HepG2 (cell line): ENCODE data around the gene RASGRP4. TPM values are rescaled to one million over a fixed set of nuclear protein-coding genes. Genes with fewer than 3 reads are reported as not detected.

Experiments used
- ATAC-seq: fragments of 200-7000 bp; cut with Tn5 transposase; 3 replicates; pipeline ENCODE4 v1.9.1; 2020; ENCODE audit warnings: mild to moderate bottlenecking, moderate library complexity
- BruUV-seq: library from RNA; stranded (reverse); fragments of 400-500 nt; replicated peaks from 2 replicates; lab custom pipeline; 2021; lab: Mats Ljungman, UMichigan
- CTCF ChIA-PET: fragments of 300-600 bp; formaldehyde crosslinking; extraction: SDS; loops from one replicate; lab custom pipeline; 2021; ENCODE audit warnings: low total read pairs, inconsistent platforms, low intra/inter-chr PET ratio; lab: Yijun Ruan, JAX
- POLR2A ChIA-PET: fragments of 350-600 bp; sonication (Branson Sonifier 250); formaldehyde crosslinking; loops from one replicate; lab custom pipeline; 2020; ENCODE audit warnings: antibody characterized with exemption, inconsistent platforms; lab: Yijun Ruan, JAX
- DNase-seq: peaks from one replicate; pipeline ENCODE4 v3.0.0-alpha.2; 2015; ENCODE audit warnings: low spot score
- FAIRE-seq: peaks from 3 replicates; lab custom pipeline; 2011; peaks lifted over from hg19 to GRCh38; lab: Jason Lieb, UNC
- H2AFZ ChIP-seq: one replicate; pipeline ENCODE4 v1.6.1; 2011; ENCODE audit warnings: low read length, inconsistent platforms
- H3K27ac ChIP-seq: fragments of 300-600 bp; 3 replicates; pipeline ENCODE4 v1.8.0; 2011; ENCODE audit warnings: mixed run types, mild to moderate bottlenecking, mixed read lengths, low read length, inconsistent platforms; ENCODE audit not compliant: insufficient read depth; ENCODE audit errors: extremely low read length
- H3K27me3 ChIP-seq, 2 experiments: fragments of 200-600 bp in 1 of 2; 2 replicates in 1 of 2; 3 replicates in 1 of 2; pipeline versions ENCODE4 v1.6.0 to v1.8.0; 2011; ENCODE audit warnings: low read length in 2 of 2, mild to moderate bottlenecking in 2 of 2, moderate library complexity in 2 of 2, inconsistent platforms in 1 of 2; ENCODE audit not compliant: insufficient read depth in 2 of 2, control insufficient read depth in 1 of 2
- H3K36me3 ChIP-seq, 2 experiments: fragments of 200-600 bp in 1 of 2; replicated peaks in 1 of 2; 2 replicates in 1 of 2; 3 replicates in 1 of 2; pipeline versions ENCODE4 v1.5.1 to v1.8.0; 2011; ENCODE audit warnings: low read length in 2 of 2, inconsistent platforms in 1 of 2; ENCODE audit not compliant: insufficient read depth in 2 of 2, control insufficient read depth in 1 of 2
- H3K4me1 ChIP-seq: 2 replicates; pipeline ENCODE4 v1.5.1; 2012; ENCODE audit warnings: low read length, inconsistent platforms; ENCODE audit not compliant: insufficient read depth
- H3K4me2 ChIP-seq: 2 replicates; pipeline ENCODE4 v1.6.0; 2011; ENCODE audit warnings: low read depth, low read length, inconsistent platforms
- H3K4me3 ChIP-seq, 3 experiments: fragments of 200-600 bp in 1 of 3; sonication (generic), shearing (Covaris generic) in 1 of 3; replicated peaks in 1 of 3; 2 replicates each; pipeline ENCODE4 v1.5.1; 2011 to 2016; ENCODE audit warnings: low read length in 3 of 3, inconsistent platforms in 2 of 3, low read depth in 2 of 3, mild to moderate bottlenecking in 2 of 3, control low read depth in 1 of 3, mixed read lengths in 1 of 3; ENCODE audit not compliant: insufficient read depth in 1 of 3
- H3K79me2 ChIP-seq: one replicate; pipeline ENCODE4 v1.6.1; 2011; ENCODE audit warnings: low read length, inconsistent platforms; ENCODE audit not compliant: insufficient read depth
- H3K9ac ChIP-seq: 2 replicates; pipeline ENCODE4 v1.6.0; 2011; ENCODE audit warnings: mild to moderate bottlenecking, low read depth, low read length, inconsistent platforms; ENCODE audit not compliant: insufficient read depth
- H3K9me3 ChIP-seq: 2 replicates; pipeline ENCODE4 v1.5.1; 2012; ENCODE audit warnings: mild to moderate bottlenecking, low read length
- H4K20me1 ChIP-seq: 2 replicates; pipeline ENCODE4 v1.6.0; 2011; ENCODE audit warnings: inconsistent platforms, mild to moderate bottlenecking, low read length, moderate library complexity; ENCODE audit not compliant: insufficient read depth
- CENPBD1 ChIP-seq: sonication (generic); formaldehyde crosslinking; IDR thresholded peaks from 2 replicates; pipeline ENCODE4 v1.8.0; 2022; ENCODE audit warnings: missing genetic modification reagents, low read depth, mild to moderate bottlenecking, borderline replicate concordance
- DDIT3 ChIP-seq: sonication (generic); formaldehyde crosslinking; IDR thresholded peaks from 2 replicates; pipeline ENCODE4 v1.4.0; 2020; ENCODE audit warnings: mild to moderate bottlenecking, missing genetic modification reagents
- RBFOX2 ChIP-seq: fragments of 200-400 bp; formaldehyde crosslinking; IDR thresholded peaks from 2 replicates; pipeline ENCODE4 v1.6.1; 2017; ENCODE audit warnings: low read depth, mild to moderate bottlenecking, low read length
- ZHX2 ChIP-seq, 2 experiments: sonication (generic) in 1 of 2; formaldehyde crosslinking in 1 of 2; IDR thresholded peaks; 2 replicates each; pipeline versions ENCODE4 v1.6.1 to v1.9.0; 2014 to 2022; ENCODE audit warnings: antibody characterized with exemption in 1 of 2, borderline replicate concordance in 1 of 2, inconsistent platforms in 1 of 2, low read depth in 1 of 2, missing genetic modification reagents in 1 of 2
- ZNF143 ChIP-seq: sonication (generic); formaldehyde crosslinking; IDR thresholded peaks from 2 replicates; pipeline ENCODE4 v1.4.0; 2020; ENCODE audit warnings: missing genetic modification reagents
- ZNF256 ChIP-seq: sonication (generic); formaldehyde crosslinking; conservative IDR thresholded peaks from 2 replicates; pipeline ENCODE4 v1.4.0; 2020; ENCODE audit warnings: missing genetic modification reagents
- ZNF281 ChIP-seq: sonication (generic); formaldehyde crosslinking; IDR thresholded peaks from 2 replicates; pipeline ENCODE4 v1.4.0; 2020; ENCODE audit warnings: missing genetic modification reagents, borderline replicate concordance
- ZNF333 ChIP-seq: sonication (generic); formaldehyde crosslinking; IDR thresholded peaks from 2 replicates; pipeline ENCODE4 v1.4.0; 2020; ENCODE audit warnings: mild to moderate bottlenecking, missing genetic modification reagents, borderline replicate concordance
- ZNF460 ChIP-seq: sonication (generic); formaldehyde crosslinking; IDR thresholded peaks from 2 replicates; pipeline ENCODE4 v1.5.1; 2020; ENCODE audit warnings: missing genetic modification reagents, mild to moderate bottlenecking, borderline replicate concordance
- ZNF552 ChIP-seq: sonication (generic); formaldehyde crosslinking; IDR thresholded peaks from 2 replicates; pipeline ENCODE4 v1.9.0; 2022; ENCODE audit warnings: missing genetic modification reagents, mild to moderate bottlenecking, borderline replicate concordance
- ZNF709 ChIP-seq: sonication (generic); formaldehyde crosslinking; IDR thresholded peaks from 2 replicates; pipeline ENCODE4 v1.5.0; 2020; ENCODE audit warnings: mild to moderate bottlenecking, missing genetic modification reagents
- ZNF841 ChIP-seq: sonication (generic); formaldehyde crosslinking; IDR thresholded peaks from 2 replicates; pipeline ENCODE4 v1.8.1; 2023; ENCODE audit warnings: missing genetic modification reagents, borderline replicate concordance
- WGBS: methylation state at CpG from one replicate; pipeline ENCODE4 v1.1.6; 2017; ENCODE audit warnings: low lambda C conversion rate; 5-methylcytosine and 5-hydroxymethylcytosine counted together
- in situ Hi-C: cut with HindIII; loops from 2 replicates; pipeline ENCODE4 v1.10.0; 2017; ENCODE audit warnings: low pct_unique_long_range_greater_than_20kb; ENCODE audit not compliant: extremely low pct_ligation_motif_present
- intact Hi-C: fragments of 100-400 bp; cut with micrococcal nuclease; formaldehyde crosslinking; loops from one replicate; pipeline ENCODE4 v1.10.0; 2022; ENCODE audit not compliant: unreplicated experiment
- polyA plus RNA-seq, 8 experiments: library from polyadenylated mRNA; depleted of rRNA in 3 of 8; stranded (reverse) in 7 of 8; unstranded in 1 of 8; fragments of >200 nt; fragmentation: Illumina TruSeq in 4 of 8; extraction: Trizol in 4 of 8; gene quantifications; 2 replicates each; pipeline versions ENCODE4 v1.2.1 to v1.2.3, GENCODE V29; 2011 to 2016; ENCODE audit warnings: low read depth in 4 of 8, missing spikeins in 1 of 8, mixed read lengths in 1 of 8; ENCODE audit not compliant: insufficient read depth in 1 of 8
- total RNA-seq, 5 experiments: library from RNA; depleted of rRNA; stranded (reverse); fragments of >200 nt; fragmentation: Illumina TruSeq; extraction: Trizol; gene quantifications; 2 replicates each; pipeline ENCODE4 v1.2.3, GENCODE V29; 2016; ENCODE audit warnings: low read depth in 1 of 5

The RASGRP4 gene
- total and polyA plus RNA-seq, 2 of the 13 experiments (the other 11 are each of a cell fraction or from before 2014, with no cell fraction given), result not detected

DNA sequence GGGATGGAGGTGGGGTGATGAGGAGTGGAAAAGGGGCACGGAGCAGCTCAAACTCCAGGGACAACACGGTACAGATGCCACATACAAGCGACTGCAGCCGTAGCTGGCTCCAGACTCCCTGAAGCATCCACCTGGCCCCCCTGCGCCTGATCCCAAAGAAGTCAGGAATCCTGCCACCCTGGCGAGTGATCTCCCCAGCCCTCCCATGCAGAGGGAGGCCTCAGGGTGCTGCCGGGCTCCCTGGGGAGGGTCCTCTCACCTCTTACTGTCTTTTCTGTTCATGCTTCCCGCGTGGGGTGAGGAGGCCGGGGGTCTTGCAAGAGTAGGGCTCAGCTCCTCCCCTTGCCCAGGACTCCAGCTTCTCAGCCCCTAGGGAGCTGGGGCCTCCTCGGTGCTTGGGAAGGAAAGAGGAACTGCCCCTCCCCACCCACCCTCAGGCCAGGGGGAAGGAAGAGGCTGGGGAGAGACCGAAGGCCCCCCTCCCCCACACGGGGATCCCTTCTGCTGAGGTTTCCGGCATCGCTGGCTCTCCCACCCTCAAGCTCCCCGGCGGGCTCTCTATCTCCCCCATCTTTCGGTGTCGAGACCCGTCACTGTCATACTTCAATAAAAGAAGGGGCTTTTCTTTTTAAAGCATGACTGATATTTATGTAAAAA is at the start of gene RASGRP4 (continued):
- TF ChIP-seq ZHX2 (IDR thresholded peaks at IDR 0.05; ENCODE audit: low read depth) (no peak), ZHX2 (CRISPR knock-in tag; IDR thresholded peaks at IDR 0.05; ENCODE audit: borderline replicate concordance) (no peak), ZNF333 (CRISPR knock-in tag) (no peak), ZNF709 (CRISPR knock-in tag) (no peak), ZNF460 (CRISPR knock-in tag) (no peak), ZNF841 (CRISPR knock-in tag) (no peak), ZNF552 (no peak)

- Histone ChIP-seq H3K79me2 (no peaks in the 10 kb centered on the region), H3K4me3 (no peak overlapping the region), H3K27me3 (peaks cover 0 to 15% of the 10 kb centered on the region in 2 experiments; a peak in 3 of 5 replicates), H4K20me1 (no peaks in the 10 kb centered on the region), H3K9me3 (no peaks in the 10 kb centered on the region), H3K9ac (no peak overlapping the region), H3K4me1 (no peaks in the 10 kb centered on the region), H2AFZ (no peak overlapping the region), H3K4me2 (no peak overlapping the region), H3K27ac (no peak overlapping the region), H3K36me3 (no peaks in the 10 kb centered on the region)
- ChIA-PET POLR2A (no interaction called here), CTCF (no interaction called here)
- BruUV-seq, result no TSS peak
- FAIRE-seq (no peak), DNase-seq (no peak), ATAC-seq (no peak)
- intact Hi-C loops (no loop called here), in situ Hi-C loops (no loop called here)
- WGBS, result 50% methylated on average over 9 of the region's 13 CpGs
- no peak for TF ChIP-seq RBFOX2
- no peak for TF ChIP-seq ZNF143 (CRISPR knock-in tag)
- no peak for TF ChIP-seq ZNF281 (CRISPR knock-in tag)
- no peak for TF ChIP-seq DDIT3 (CRISPR knock-in tag)
- TF ChIP-seq ZNF256 (CRISPR knock-in tag), result no peak
- TF ChIP-seq CENPBD1 (CRISPR knock-in tag), result no peak
Measured at GRCh38 chr19:38475176-38475575, 49.2 kb upstream of the RASGRP4 start.
